Natural killer cell (primary cell): ENCODE results near the gene MICA. TPM values are rescaled to one million over a fixed set of nuclear protein-coding genes. Genes with fewer than 3 reads are reported as not detected.

Source experiments
- ATAC-seq, 3 donors: fragments of 150-1000 bp in 2 of 3; fragments of 200-7000 bp in 1 of 3; cut with Tn5 transposase; 1 replicate in 1 of 3; 2 replicates in 2 of 3; pipeline ENCODE4 v1.10.0; 2021; ENCODE audit warnings: mild to moderate bottlenecking in 2 of 3, moderate library complexity in 2 of 3
- DNase-seq, 2 donors: peaks; one replicate each; pipeline versions ENCODE4 v3.0.0 to v3.0.0-alpha.2; 2013 to 2021; ENCODE audit warnings: mixed read lengths in 1 of 2
- H3K27ac ChIP-seq: one replicate; pipeline ENCODE4 v1.5.1; 2013; ENCODE audit warnings: mild to moderate bottlenecking, low read length
- H3K27me3 ChIP-seq: one replicate; pipeline ENCODE4 v1.6.1; 2013; ENCODE audit warnings: low read length; ENCODE audit not compliant: control insufficient read depth, insufficient read depth
- H3K36me3 ChIP-seq: one replicate; pipeline ENCODE4 v1.6.1; 2013; ENCODE audit warnings: low read length; ENCODE audit not compliant: control insufficient read depth, insufficient read depth
- H3K4me1 ChIP-seq: one replicate; pipeline ENCODE4 v1.6.1; 2013; ENCODE audit warnings: low read length; ENCODE audit not compliant: control insufficient read depth, insufficient read depth
- H3K4me3 ChIP-seq: one replicate; pipeline ENCODE4 v1.5.1; 2013; ENCODE audit warnings: low read length
- H3K9me3 ChIP-seq: one replicate; pipeline ENCODE4 v1.6.1; 2013; ENCODE audit warnings: low read length; ENCODE audit not compliant: control insufficient read depth, insufficient read depth
- H3K27ac Mint-ChIP-seq, 2 donors: one replicate each; pipeline ENCODE4 v1.8.0; 2022; ENCODE audit warnings: mild to moderate bottlenecking in 2 of 2, mixed read lengths in 2 of 2, moderate library complexity in 1 of 2
- H3K27me3 Mint-ChIP-seq, 2 donors: one replicate each; pipeline ENCODE4 v1.8.0; 2022; ENCODE audit warnings: low read depth in 2 of 2, mixed read lengths in 2 of 2
- H3K36me3 Mint-ChIP-seq: one replicate; pipeline ENCODE4 v1.8.0; 2022; ENCODE audit warnings: mixed read lengths
- H3K4me1 Mint-ChIP-seq, 2 donors: one replicate each; pipeline ENCODE4 v1.8.0; 2022; ENCODE audit warnings: mixed read lengths in 2 of 2
- H3K4me3 Mint-ChIP-seq: one replicate; pipeline ENCODE4 v1.8.0; 2022; ENCODE audit warnings: mild to moderate bottlenecking, moderate library complexity, mixed read lengths
- H3K9me3 Mint-ChIP-seq, 2 donors: one replicate each; pipeline ENCODE4 v1.8.0; 2022; ENCODE audit warnings: mixed read lengths in 2 of 2
- CTCF ChIP-seq: fragments of 200-600 bp; IDR thresholded peaks from one replicate; pipeline ENCODE4 v1.8.0; 2022; ENCODE audit warnings: antibody characterized with exemption
- WGBS: methylation state at CpG from one replicate; pipeline ENCODE4 v1.1.7; 2013; ENCODE audit warnings: missing lambda C conversion rate; ENCODE audit not compliant: insufficient coverage; 5-methylcytosine and 5-hydroxymethylcytosine counted together
- intact Hi-C: fragments of 100-400 bp; cut with micrococcal nuclease; formaldehyde crosslinking; loops from one replicate; pipeline ENCODE4 v1.14.2; 2022
- total RNA-seq, 4 donors: library from RNA; stranded (reverse); fragments of 120-200 nt in 1 of 4; gene quantifications; one replicate each; pipeline versions ENCODE4 v1.2.3 to v1.2.4, GENCODE V29; 2013 to 2022

Gene MICA
- total RNA-seq, 3 donors from 2014 or later (not counting 1 experiment from before 2014, with no cell fraction given) = 9.3 to 19.7 (median 11.4) TPM

GRCh38 chr6:31399589-31400466, 3.6 kb upstream of the MICA start:
- peak; percentile 32 to 46 (median 38) for ATAC-seq
- Histone ChIP-seq H3K4me1 (peaks cover 56% of the 10 kb centered on the region), H3K36me3 (no peaks in the 10 kb centered on the region), H3K4me3 (peak overlapping the region; percentile 80), H3K27ac (peak overlapping the region; percentile 81), H3K9me3 (no peaks in the 10 kb centered on the region), H3K27me3 (no peaks in the 10 kb centered on the region)
- DNase-seq = peak; percentile 55 to 81
- Mint-ChIP-seq H3K4me1 (peaks cover 59 to 60% of the 10 kb centered on the region in 2 donors), H3K4me3 (peak overlapping the region; percentile 93), H3K9me3 (no peaks in the 10 kb centered on the region), H3K27me3 (no peaks in the 10 kb centered on the region), H3K27ac (peak overlapping the region; percentile 85 to 96), H3K36me3 (no peaks in the 10 kb centered on the region)
- intact Hi-C loops = loop anchor here (5.0 kb wide), 1 partner anchor 92 kb away; no protein-coding TSS in a partner anchor
- TF ChIP-seq CTCF = peak; percentile 72
- under 1% methylated on average over 57 of the region's 57 CpGs for WGBS

DNA sequence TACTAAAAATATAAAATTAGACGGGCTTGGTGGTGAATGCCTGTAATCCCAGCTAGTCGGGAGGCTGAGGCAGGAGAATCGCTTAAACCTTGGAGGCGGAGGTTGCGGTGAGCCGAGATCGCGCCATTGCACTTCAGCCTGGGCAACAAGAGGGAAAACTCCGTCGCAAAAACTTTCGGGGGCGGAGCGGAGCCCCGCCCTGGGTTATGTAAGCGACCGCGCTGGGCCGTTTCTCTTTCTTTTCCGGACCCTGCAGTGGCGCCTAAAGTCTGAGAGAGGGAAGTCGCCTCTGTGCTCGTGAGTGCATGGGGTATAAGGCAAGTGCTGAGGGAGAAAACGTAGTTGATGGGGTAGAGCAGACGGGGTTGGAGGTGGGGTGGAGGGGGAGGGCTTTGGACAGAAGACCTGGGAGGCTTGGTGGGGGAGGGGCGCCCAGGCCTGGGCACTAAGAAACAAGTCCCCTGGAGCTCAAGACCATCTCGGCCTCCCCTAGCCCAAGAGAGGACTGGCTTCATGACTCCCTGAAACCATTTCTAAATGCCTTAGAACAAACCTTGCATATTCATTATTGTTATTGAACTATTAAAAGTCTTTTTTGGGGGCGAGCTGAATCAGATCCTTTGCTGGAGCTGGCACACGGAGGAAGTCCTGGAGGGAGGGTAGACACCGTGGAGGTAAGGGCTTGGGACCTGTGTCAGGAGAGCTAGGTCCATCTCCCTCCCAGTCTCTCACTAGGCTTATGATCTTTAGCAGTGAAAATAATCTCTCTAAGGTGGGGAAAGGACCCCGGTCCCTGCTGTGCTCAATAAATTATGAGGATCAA, 2.7 kb upstream of the MICA start:
- peak overlapping the region; percentile 80 for H3K4me3 ChIP-seq
- TF ChIP-seq CTCF = no peak
- Mint-ChIP-seq H3K27ac (peak overlapping the region; percentile 85 to 96), H3K9me3 (no peaks in the 10 kb centered on the region), H3K36me3 (no peaks in the 10 kb centered on the region), H3K27me3 (no peaks in the 10 kb centered on the region), H3K4me3 (peak overlapping the region; percentile 93), H3K4me1 (peaks cover 63 to 65% of the 10 kb centered on the region in 2 donors)
- DNase-seq = peak; percentile 58 to 89
- no peaks in the 10 kb centered on the region for H3K27me3 ChIP-seq
- H3K9me3 ChIP-seq = no peaks in the 10 kb centered on the region
- ATAC-seq = peak; percentile 62 to 81 (median 65)
- WGBS = 1% methylated on average over 26 of the region's 30 CpGs
- peak overlapping the region; percentile 81 for H3K27ac ChIP-seq
- no peaks in the 10 kb centered on the region for H3K36me3 ChIP-seq
- peaks cover 56% of the 10 kb centered on the region for H3K4me1 ChIP-seq
- intact Hi-C loops = loop anchor here (5.0 kb wide), 1 partner anchor 92 kb away; no protein-coding TSS in a partner anchor

GRCh38 chr6:31401403-31401802, 2.0 kb upstream of the MICA start:
- intact Hi-C loops = loop anchor here (5.0 kb wide), 1 partner anchor 91 kb away; no protein-coding TSS in a partner anchor
- peak overlapping the region; percentile 93 for H3K4me3 Mint-ChIP-seq
- H3K9me3 Mint-ChIP-seq = no peaks in the 10 kb centered on the region
- TF ChIP-seq CTCF = no peak
- Histone ChIP-seq H3K27me3 (no peaks in the 10 kb centered on the region), H3K4me1 (peaks cover 56% of the 10 kb centered on the region), H3K36me3 (no peaks in the 10 kb centered on the region), H3K4me3 (peak overlapping the region; percentile 80), H3K9me3 (no peaks in the 10 kb centered on the region), H3K27ac (peak overlapping the region; percentile 81)
- ATAC-seq (no peak), DNase-seq (peak in 1 of 2 donors; percentile 43)
- peak overlapping the region; percentile 85 to 96 for H3K27ac Mint-ChIP-seq
- peaks cover 70 to 72% of the 10 kb centered on the region in 2 donors for H3K4me1 Mint-ChIP-seq
- no peaks in the 10 kb centered on the region for H3K36me3 Mint-ChIP-seq
- no peaks in the 10 kb centered on the region for H3K27me3 Mint-ChIP-seq
- 52% methylated on average over 4 of the region's 4 CpGs for WGBS
